OCI-LY1 (cell line): ENCODE results near the gene RAPGEF2.

Source experiments
- H2AFZ ChIP-seq: fragments of 200-600 bp; sonication (generic), shearing (Covaris generic); 2 replicates; pipeline ENCODE4 v1.6.0; 2014; ENCODE audit warnings: antibody characterized with exemption, mild to moderate bottlenecking, low read length
- H3F3A ChIP-seq: fragments of 200-600 bp; sonication (generic), shearing (Covaris generic); 2 replicates; pipeline ENCODE4 v1.6.0; 2014; ENCODE audit warnings: mild to moderate bottlenecking, antibody characterized with exemption, low read length, moderate library complexity; ENCODE audit not compliant: insufficient read depth
- H3K27ac ChIP-seq: fragments of 200-600 bp; sonication (generic); 2 replicates; pipeline ENCODE4 v1.5.1; 2014; ENCODE audit warnings: low read length, mixed run types, mild to moderate bottlenecking, low read depth; ENCODE audit not compliant: poor library complexity, severe bottlenecking
- H3K27me3 ChIP-seq: fragments of 200-600 bp; sonication (generic); 2 replicates; pipeline ENCODE4 v1.6.0; 2014; ENCODE audit warnings: antibody characterized with exemption, mild to moderate bottlenecking, low read length, moderate library complexity; ENCODE audit not compliant: insufficient read depth
- H3K36me3 ChIP-seq: fragments of 200-600 bp; sonication (generic); 2 replicates; pipeline ENCODE4 v1.6.1; 2014; ENCODE audit warnings: mild to moderate bottlenecking, antibody characterized with exemption, low read length, moderate library complexity, mixed read lengths; ENCODE audit not compliant: insufficient read depth
- H3K4me1 ChIP-seq: fragments of 200-600 bp; sonication (generic); 2 replicates; pipeline ENCODE4 v1.5.1; 2014; ENCODE audit warnings: mild to moderate bottlenecking, low read length, moderate library complexity; ENCODE audit not compliant: insufficient read depth, severe bottlenecking
- H3K4me2 ChIP-seq: fragments of 200-600 bp; sonication (generic), shearing (Covaris generic); 2 replicates; pipeline ENCODE4 v1.6.1; 2014; ENCODE audit warnings: low read length
- H3K4me3 ChIP-seq: fragments of 200-600 bp; sonication (generic); 2 replicates; pipeline ENCODE4 v1.5.1; 2014; ENCODE audit warnings: low read length, low read depth, mild to moderate bottlenecking, mixed read lengths; ENCODE audit not compliant: poor library complexity, severe bottlenecking
- H3K79me2 ChIP-seq: fragments of 200-600 bp; shearing (Covaris generic); 2 replicates; pipeline ENCODE4 v1.6.1; 2016; ENCODE audit warnings: mixed run types, low read length, mixed read lengths; ENCODE audit not compliant: insufficient read depth
- H3K9ac ChIP-seq: fragments of 200-600 bp; sonication (generic), shearing (Covaris generic); 2 replicates; pipeline ENCODE4 v1.6.1; 2014; ENCODE audit warnings: mild to moderate bottlenecking, low read length, mixed read lengths
- H3K9me2 ChIP-seq: fragments of 200-600 bp; sonication (generic), shearing (Covaris generic); 2 replicates; pipeline ENCODE4 v1.6.1; 2014; ENCODE audit warnings: low read depth, mild to moderate bottlenecking, low read length, mixed read lengths
- H3K9me3 ChIP-seq: fragments of 200-600 bp; shearing (Covaris generic); 2 replicates; pipeline ENCODE4 v1.6.1; 2014; ENCODE audit warnings: low read length, mixed read lengths
- H4K20me1 ChIP-seq: fragments of 200-600 bp; sonication (generic), shearing (Covaris generic); 2 replicates; pipeline ENCODE4 v1.6.0; 2016; ENCODE audit warnings: mild to moderate bottlenecking, low read length; ENCODE audit not compliant: insufficient read depth
- EZH2 ChIP-seq: fragments of 200-600 bp; sonication (generic), shearing (Covaris generic); IDR thresholded peaks from 2 replicates; pipeline ENCODE4 v1.8.0; 2017; ENCODE audit warnings: borderline replicate concordance, mixed run types, mild to moderate bottlenecking, antibody characterized with exemption, low read length, moderate library complexity, mixed read lengths
- TF ChIP-seq, protein P1 (sequence below): fragments of 200-600 bp; sonication (generic), shearing (Covaris generic); IDR thresholded peaks from 2 replicates; pipeline ENCODE4 v1.5.1; 2017; ENCODE audit warnings: mild to moderate bottlenecking, antibody characterized with exemption, low read length, moderate library complexity, mixed read lengths

The RAPGEF2 gene

DNA sequence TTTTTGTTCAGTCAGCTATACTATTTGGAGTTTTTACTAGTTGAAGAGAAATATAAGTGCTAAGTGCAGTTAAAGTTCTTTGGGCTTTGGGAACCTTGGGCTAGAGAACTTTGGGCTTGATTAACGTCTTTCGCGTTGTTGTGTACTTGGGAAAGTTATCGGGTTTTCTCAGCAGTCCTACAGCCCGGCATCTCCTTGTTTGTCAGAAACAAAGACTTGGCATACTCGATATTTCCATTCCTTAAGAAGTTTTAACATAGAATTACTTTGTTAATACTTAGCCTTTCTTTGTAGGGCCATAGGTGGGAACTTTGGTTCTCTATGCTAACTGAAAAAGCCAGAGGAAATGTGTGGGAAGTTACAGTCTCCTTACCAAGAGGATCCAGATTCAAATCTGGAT lies 28.7 kb downstream of the RAPGEF2 start:
- Histone ChIP-seq H3K9me3 (no peaks in the 10 kb centered on the region), H2AFZ (no peak overlapping the region)

GRCh38 chr4:159134429-159134828 lies 31.6 kb downstream of the RAPGEF2 start:
- no peak overlapping the region for H3K27ac ChIP-seq
- no peak for TF ChIP-seq EZH2
- TF ChIP-seq, protein P1, sequence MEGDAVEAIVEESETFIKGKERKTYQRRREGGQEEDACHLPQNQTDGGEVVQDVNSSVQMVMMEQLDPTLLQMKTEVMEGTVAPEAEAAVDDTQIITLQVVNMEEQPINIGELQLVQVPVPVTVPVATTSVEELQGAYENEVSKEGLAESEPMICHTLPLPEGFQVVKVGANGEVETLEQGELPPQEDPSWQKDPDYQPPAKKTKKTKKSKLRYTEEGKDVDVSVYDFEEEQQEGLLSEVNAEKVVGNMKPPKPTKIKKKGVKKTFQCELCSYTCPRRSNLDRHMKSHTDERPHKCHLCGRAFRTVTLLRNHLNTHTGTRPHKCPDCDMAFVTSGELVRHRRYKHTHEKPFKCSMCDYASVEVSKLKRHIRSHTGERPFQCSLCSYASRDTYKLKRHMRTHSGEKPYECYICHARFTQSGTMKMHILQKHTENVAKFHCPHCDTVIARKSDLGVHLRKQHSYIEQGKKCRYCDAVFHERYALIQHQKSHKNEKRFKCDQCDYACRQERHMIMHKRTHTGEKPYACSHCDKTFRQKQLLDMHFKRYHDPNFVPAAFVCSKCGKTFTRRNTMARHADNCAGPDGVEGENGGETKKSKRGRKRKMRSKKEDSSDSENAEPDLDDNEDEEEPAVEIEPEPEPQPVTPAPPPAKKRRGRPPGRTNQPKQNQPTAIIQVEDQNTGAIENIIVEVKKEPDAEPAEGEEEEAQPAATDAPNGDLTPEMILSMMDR: no peak
- H3K27me3 ChIP-seq: no peaks in the 10 kb centered on the region
- H3K4me2 ChIP-seq: no peak overlapping the region
- H3K4me1 ChIP-seq: no peaks in the 10 kb centered on the region
- no peaks in the 10 kb centered on the region for H3F3A ChIP-seq
- no peaks in the 10 kb centered on the region for H3K36me3 ChIP-seq
- no peaks in the 10 kb centered on the region for H3K9me3 ChIP-seq
- no peak overlapping the region for H2AFZ ChIP-seq
- no peaks in the 10 kb centered on the region for H3K79me2 ChIP-seq
- no peaks in the 10 kb centered on the region for H3K9me2 ChIP-seq
- H4K20me1 ChIP-seq: no peaks in the 10 kb centered on the region
- H3K9ac ChIP-seq: no peak overlapping the region
- H3K4me3 ChIP-seq: no peak overlapping the region

More for the DNA sequence above, 28.7 kb downstream of the RAPGEF2 start:
- no peak overlapping the region for H3K4me3 ChIP-seq
- no peak overlapping the region for H3K9ac ChIP-seq
- no peak overlapping the region for H3K4me2 ChIP-seq
- H3K79me2 ChIP-seq: no peaks in the 10 kb centered on the region
- H3K36me3 ChIP-seq: no peaks in the 10 kb centered on the region
- H3K27ac ChIP-seq: no peak overlapping the region
- H3K9me2 ChIP-seq: no peaks in the 10 kb centered on the region
- no peaks in the 10 kb centered on the region for H3K4me1 ChIP-seq
- H3K27me3 ChIP-seq: no peaks in the 10 kb centered on the region
- no peaks in the 10 kb centered on the region for H3F3A ChIP-seq
- no peaks in the 10 kb centered on the region for H4K20me1 ChIP-seq
- TF ChIP-seq EZH2: no peak
- TF ChIP-seq, protein P1: no peak

DNA sequence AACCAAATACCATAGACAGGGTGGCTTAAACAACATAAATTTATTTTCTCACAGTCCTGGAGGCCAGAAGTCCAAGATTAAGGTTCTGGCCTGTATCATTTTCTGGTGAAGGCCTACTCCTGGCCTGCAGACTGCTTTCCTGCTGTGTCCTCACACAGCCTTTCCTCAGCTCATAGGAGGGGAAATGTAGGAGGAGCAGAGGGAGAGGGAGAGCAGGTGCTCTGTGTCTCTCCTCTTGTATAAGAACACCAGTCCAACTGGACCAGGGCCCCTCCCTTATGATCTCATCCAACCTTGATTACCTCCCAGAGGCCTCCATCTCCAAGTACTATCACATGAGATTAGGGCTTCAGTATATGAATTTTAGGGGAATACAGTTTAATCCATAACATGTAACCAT lies 34.3 kb downstream of the RAPGEF2 start:
- H3K36me3 ChIP-seq: no peaks in the 10 kb centered on the region
- no peak overlapping the region for H3K4me2 ChIP-seq
- no peak overlapping the region for H3K4me3 ChIP-seq
- no peak overlapping the region for H3K27ac ChIP-seq
- no peaks in the 10 kb centered on the region for H3K9me3 ChIP-seq
- H4K20me1 ChIP-seq: no peaks in the 10 kb centered on the region
- no peaks in the 10 kb centered on the region for H3K4me1 ChIP-seq
- no peaks in the 10 kb centered on the region for H3F3A ChIP-seq
- TF ChIP-seq, protein P1: no peak
- no peak for TF ChIP-seq EZH2
- no peaks in the 10 kb centered on the region for H3K9me2 ChIP-seq
- no peaks in the 10 kb centered on the region for H3K79me2 ChIP-seq
- no peaks in the 10 kb centered on the region for H3K27me3 ChIP-seq
- H3K9ac ChIP-seq: no peak overlapping the region
- no peak overlapping the region for H2AFZ ChIP-seq
